ENCODE data around the gene CRKL.
"Not testable (repeated sequence)": the region's sequence is repeated elsewhere in the genome, so short reads cannot be mapped to it uniquely, and the experiment has no call there.

CRKL gene

GRCh38 chr22:20968281-20968977, 51.2 kb downstream of the CRKL start:
- no peak overlapping the region for H3K4me3 ChIP-seq (ENCODE audit: low read depth, low read length)
- ChIA-PET POLR2A (interaction anchor here (1.6 kb wide), 1 partner anchor 14 kb away, joined by 3 read pairs; the partner anchor contains the start of gene LZTR1), CTCF (interaction anchor here (0.9 to 1.9 kb wide), 2 partner anchors 11 to 13 kb away, joined by 4 to 16 read pairs; partner anchors contain the start of gene LZTR1)
- no peak for DNase-seq (ENCODE audit: low read depth, low spot score)
- TF ChIP-seq CTCF (IDR thresholded peaks at IDR 0.05; ENCODE audit: insufficient read depth, low read length, missing control alignments) = no peak

- no peak for DNase-seq (ENCODE audit: low read depth, low spot score)
- POLR2A ChIA-PET = no interaction called here
- no peak for TF ChIP-seq CTCF (IDR thresholded peaks at IDR 0.05; ENCODE audit: insufficient read depth, low read length, missing control alignments)
- no peak overlapping the region for H3K4me3 ChIP-seq (ENCODE audit: low read depth, low read length)
- CTCF ChIA-PET = interaction anchor here (2.2 to 5.8 kb wide), 3 partner anchors 10 to 85 kb away, joined by 5 to 80 read pairs (median 29); partner anchors contain the start of gene LZTR1
These were observed 53.9 kb downstream of the CRKL start for GRCh38 chr22:20970939-20971657.

- H3K4me3 ChIP-seq (ENCODE audit: low read depth, low read length); POLR2A ChIA-PET; DNase-seq (ENCODE audit: low read depth, low spot score): not testable (repeated sequence)
- CTCF ChIA-PET = interaction anchor here (0.7 to 5.8 kb wide), 3 partner anchors 9 to 39 kb away, joined by 3 to 80 read pairs (median 29); partner anchors contain the start of gene LZTR1
These were observed 54.9 kb downstream of the CRKL start for GRCh38 chr22:20972014-20972694.

DNA sequence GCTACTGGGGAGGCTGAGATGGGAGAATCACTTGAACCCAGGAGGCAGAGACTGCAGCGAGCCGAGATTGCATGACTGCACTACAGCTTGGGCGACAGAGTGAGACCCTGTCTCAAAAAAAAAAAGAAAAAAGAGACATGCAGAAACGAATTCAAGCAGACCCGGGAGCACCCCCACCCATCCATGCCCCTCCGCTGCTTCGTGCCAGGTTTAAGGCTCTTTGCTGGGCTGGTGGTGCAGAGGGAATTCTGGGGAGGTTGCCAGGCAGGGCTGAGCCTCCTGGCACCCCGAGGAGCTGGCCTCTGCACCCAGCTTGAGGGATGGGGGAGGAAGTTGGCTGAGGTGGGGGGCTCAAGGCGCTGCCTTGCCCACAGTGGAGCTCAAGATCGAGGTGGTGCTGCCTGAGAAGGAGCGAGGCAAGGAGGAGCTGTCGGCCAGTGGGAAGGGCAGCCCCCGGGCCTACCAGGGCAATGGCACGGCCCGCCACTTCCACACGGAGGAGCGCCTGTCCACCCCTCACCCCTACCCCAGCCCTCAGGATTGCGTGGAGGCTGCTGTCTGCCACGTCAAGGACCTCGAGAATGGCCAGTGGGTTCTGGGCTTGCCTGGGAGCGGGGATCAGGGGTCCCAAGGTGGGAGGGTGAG, 55.8 kb downstream of the CRKL start:
- CTCF ChIA-PET = interaction anchor here (0.7 to 5.8 kb wide), 4 partner anchors 8 to 45 kb away, joined by 3 to 80 read pairs (median 16); partner anchors contain the start of gene LZTR1
- no peak overlapping the region for H3K4me3 ChIP-seq (ENCODE audit: low read depth, low read length)
- no peak for DNase-seq (ENCODE audit: low read depth, low spot score)
- POLR2A ChIA-PET = interaction anchor here (1.4 kb wide), 1 partner anchor 9 kb away, joined by 3 read pairs; the partner anchor contains the start of gene LZTR1
- no peak for TF ChIP-seq CTCF (IDR thresholded peaks at IDR 0.05; ENCODE audit: insufficient read depth, low read length, missing control alignments)

DNA sequence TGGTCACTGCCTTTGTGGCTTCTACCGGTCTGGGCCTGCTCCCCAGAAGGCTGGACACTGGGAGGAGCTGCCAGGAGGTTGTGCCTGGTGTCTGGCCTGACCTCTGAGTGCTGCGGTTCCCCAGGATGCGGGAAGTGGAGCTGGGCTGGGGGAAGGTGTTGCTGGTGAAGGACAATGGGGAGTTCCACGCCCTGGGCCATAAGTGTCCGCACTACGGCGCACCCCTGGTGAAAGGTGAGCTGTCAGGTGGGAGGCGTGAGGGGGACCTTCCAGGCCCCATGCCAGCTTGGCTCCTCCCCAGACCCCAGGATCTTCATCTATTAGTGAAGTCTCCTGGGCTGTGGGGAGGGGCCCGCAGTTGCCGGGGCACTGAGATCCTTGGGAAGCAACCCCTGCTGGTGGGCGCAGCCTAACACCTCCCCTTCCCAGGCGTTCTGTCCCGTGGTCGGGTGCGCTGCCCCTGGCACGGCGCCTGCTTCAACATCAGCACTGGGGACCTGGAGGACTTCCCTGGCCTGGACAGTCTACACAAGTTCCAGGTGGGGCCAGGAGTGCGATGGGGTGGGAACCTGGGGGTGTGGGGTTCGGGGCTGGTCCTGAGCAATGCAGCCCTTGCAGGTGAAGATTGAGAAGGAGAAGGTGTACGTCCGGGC, 56.6 kb downstream of the CRKL start:
- POLR2A ChIA-PET = interaction anchor here (1.4 kb wide), 1 partner anchor 8 kb away, joined by 3 read pairs; the partner anchor contains the start of gene LZTR1
- CTCF ChIA-PET = interaction anchor here (4.6 to 5.8 kb wide), 2 partner anchors 7 to 14 kb away, joined by 29 to 80 read pairs; partner anchors contain the start of gene LZTR1
- H3K4me3 ChIP-seq (ENCODE audit: low read depth, low read length) = no peak overlapping the region
- no peak for TF ChIP-seq CTCF (IDR thresholded peaks at IDR 0.05; ENCODE audit: insufficient read depth, low read length, missing control alignments)
- DNase-seq (ENCODE audit: low read depth, low spot score) = no peak
